DMS 273 treated with DMSO at 0.1 percent for 48 hours (cell line): ENCODE results near the gene ATG9B.
"Not testable (repeated sequence)": the region's sequence is repeated elsewhere in the genome, so short reads cannot be mapped to it uniquely, and the experiment has no call there.

ENCODE experiments used
- DNase-seq: peaks from one replicate; lab custom pipeline; 2025; lab: John Stamatoyannopoulos, UW

Gene ATG9B

DNA sequence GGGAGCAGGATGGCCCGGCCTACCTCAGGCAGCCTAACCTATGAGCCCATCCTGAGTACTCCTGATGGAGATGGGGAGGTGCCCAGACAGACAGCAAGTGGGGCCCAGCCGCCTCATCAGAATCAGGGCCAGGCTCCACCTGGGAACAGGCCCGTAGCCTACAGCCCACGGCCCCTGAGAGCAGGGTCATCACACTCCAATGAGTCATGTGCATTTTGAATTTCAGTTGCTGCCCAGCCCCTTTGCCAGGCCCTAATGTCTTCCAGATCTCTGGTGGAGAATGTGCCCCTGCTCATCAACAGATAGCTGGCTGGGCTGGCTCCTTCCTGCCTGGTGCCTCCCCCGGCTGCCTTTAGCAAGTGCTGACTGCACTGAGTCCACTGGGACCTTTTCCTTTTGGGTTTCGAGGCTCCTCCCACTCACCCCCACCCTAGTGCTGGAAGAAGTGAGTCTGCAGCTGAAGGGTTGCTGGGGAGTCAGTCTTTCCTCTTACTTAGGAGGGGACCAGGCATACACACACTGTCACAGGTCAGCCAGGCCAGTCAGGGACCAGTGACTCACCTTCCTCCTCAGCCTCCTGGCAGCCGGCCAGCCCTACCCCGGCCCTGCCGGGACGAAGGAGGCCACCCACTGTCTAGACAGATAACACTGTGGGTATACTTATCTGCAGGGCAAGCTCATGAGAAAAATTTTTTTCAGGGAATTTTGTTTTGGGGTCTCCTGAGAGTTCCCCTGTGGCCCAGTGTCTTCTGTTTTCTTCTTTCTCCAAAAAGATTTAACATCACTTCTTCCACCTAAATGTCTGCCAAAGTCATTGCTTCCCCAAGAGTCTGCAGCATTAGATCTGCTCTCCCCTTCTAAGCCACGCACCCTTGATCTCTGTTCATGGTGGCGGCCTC is 14.9 kb upstream of the ATG9B start:
- DNase-seq: peak; percentile 21

- DNase-seq: no peak
Measured at GRCh38 chr7:151035902-151036301, 11.6 kb upstream of the ATG9B start.

- DNase-seq: no peak
Measured at GRCh38 chr7:151035026-151035717, 10.9 kb upstream of the ATG9B start.

GRCh38 chr7:151034312-151035025 is 10.2 kb upstream of the ATG9B start:
- no peak for DNase-seq

DNA sequence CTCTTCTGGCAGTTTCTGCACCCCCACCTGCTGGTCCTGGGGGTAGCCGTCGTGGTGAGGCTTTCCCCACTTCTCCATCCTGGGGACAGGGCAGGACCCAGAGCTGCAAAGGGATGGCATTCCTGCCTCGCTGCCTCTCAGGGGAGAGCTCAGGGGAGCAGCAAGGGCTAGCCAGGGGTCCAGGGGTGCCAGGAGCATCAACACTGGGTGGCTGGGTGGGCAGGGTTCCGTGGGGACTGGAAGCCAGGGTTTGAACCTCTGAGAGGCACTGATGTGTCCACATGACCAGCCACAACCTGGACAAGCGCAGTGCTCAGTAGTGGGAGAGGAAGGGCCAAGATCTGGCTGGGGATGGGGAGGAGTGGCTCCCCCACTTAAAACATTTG is 9.6 kb upstream of the ATG9B start:
- DNase-seq: no peak

- DNase-seq: no peak
Measured at GRCh38 chr7:151032936-151033863, 8.9 kb upstream of the ATG9B start.

GRCh38 chr7:151031011-151031410 is 6.7 kb upstream of the ATG9B start:
- DNase-seq: no peak

DNA sequence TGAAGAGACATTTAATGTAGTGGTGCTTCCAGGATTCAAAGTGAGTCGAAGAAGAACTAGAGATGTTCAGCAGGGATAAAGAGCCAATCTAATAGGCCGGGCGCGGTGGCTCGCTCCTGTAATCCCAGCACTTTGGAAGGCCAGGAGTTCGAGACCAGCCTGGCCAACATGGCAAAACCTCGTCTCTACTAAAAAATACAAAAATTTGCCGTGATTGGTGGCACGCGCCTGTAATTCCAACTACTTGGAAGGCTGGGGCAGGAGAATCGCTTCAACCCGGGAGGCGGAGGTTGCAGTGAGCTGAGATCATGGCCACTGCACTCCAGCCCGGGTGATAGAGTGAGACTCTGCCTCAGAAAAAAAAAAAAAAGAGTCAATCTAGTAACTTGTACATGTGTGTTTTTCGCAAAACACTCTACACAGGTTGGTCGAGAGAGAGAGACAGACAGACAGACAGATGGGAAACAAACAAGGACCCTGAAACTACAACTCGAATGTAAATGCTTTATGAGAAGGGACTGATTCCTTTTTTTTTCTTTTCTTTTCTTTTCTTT is 4.7 kb upstream of the ATG9B start:
- no peak for DNase-seq

DNA sequence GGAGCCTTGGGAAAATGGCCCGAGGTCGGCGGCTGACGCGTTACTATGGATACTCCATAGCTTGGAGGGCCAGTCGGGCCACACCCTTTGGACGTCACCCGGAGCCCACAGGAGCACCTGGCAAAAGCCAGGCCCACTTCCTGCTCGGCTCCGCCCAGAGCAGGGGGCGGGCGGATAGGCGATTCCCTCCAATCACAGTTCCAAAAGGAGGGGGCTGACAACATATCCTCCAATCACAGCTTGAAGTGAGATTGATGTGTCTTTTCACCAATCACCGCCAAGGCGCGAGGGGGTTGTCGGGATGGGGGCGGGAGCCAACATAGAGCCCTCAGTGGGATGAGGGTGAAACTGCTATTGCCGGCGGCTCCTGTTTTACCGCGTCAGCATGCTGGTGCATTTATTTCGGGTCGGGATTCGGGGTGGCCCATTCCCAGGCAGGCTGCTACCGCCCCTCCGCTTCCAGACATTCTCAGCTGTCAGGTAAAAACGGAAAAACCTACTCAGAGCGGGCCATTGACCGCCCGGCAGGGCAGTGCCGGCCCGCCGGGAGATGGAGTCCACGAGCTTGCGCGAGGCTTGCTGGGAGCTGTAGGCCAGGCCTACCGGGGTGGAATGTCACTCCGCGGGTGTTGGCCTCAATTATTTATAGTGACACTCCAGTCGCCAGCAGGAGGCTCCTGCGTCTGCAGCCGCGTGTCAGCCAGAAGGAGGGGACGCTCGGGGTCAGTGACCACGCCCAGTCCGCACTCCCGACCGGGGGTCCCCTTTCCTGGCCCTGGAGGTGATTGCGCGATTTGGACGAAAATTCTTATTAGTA is 4.0 kb upstream of the ATG9B start, which contains the start of gene ABCB8:
Gene ABCB8, plus strand, starts transcription at position 320 of the 817 bp plus-strand sequence. Its CDS starts 66 bp downstream, at position 386.
- DNase-seq: peak; percentile 99

DNA sequence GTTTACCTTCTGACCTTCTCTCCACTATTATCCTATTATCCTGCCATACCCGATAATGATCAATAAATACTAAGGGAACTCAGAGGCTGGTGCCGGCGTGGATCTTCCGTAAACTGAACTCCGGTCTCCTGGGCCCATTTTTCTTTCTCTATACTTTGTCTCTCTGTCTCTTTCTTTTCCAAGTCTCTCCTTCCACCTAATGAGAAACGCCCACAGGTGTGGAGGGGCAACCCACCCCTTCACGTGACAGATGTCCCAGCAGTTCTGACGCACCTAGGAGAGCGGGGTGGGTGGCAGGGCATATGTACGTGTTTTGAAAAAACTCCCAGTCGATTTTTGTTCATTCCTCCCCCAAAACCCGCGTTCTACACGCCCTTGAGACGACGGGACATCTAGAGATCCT is 3.4 kb upstream of the ATG9B start:
- not testable (repeated sequence) for DNase-seq

- not testable (repeated sequence) for DNase-seq
Measured at GRCh38 chr7:151026771-151027727, 2.8 kb upstream of the ATG9B start.

DNA sequence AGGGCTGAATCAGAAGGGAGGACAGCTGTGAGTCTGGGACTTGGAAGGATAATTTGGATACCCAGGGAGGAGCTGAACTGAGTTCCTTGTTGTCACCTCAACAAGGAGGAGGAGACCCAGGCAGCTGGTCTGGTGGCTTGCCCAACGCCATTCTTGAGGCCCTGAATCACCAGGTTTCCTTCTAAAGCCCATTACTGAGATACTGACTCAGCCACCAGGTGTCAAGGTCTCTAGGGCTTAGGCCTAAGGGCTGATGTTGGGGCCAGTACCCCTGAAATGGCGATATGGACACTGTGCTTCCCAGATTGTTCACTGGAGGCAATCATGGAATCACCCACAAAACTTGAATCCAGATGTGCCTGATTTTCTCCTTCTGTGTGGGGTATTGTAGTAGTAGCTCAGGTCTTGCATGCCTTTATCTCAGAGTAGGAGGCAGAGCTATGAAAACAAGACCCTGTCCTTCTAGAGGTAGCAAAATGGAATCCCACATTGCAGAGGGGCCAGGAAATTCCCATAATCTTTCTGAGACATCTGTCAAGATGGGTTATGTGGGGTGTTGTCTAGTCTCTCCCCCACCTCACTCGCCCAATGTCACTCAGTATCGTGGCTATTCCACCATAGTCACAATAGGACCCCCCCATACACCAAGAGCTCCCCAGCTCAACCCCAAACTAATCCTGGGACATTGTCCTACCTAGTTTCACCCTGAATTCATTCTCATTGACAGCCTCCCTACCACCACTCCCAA is 1.8 kb upstream of the ATG9B start:
- DNase-seq: no peak

- DNase-seq: no peak
Measured at GRCh38 chr7:151023232-151023631, 1.1 kb downstream of the ATG9B start.

DNA sequence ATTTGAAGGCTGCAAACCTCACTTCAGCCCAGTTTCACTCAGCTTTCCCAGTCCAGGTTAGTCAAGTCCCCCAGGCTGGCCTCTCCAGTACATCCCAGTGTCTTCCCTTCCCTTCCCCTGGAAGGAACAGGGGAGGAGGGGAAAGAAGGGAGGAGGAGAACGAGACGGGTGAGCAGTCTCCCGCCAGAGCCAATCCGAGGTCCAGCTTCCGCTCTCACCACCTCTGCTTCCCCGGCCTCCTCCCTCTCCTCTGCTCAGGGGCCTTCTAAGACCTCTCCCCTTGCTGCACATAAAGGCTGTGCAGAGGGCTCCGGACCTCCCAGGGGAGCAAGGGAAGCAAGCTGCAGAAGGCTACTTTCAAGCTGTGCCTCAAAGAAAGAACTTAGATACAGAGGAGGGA is 4.1 kb downstream of the ATG9B start:
- DNase-seq: no peak

- DNase-seq: no peak
Measured at GRCh38 chr7:151019130-151019447, 5.2 kb downstream of the ATG9B start.

- no peak for DNase-seq
Measured at GRCh38 chr7:151018421-151019129, 5.7 kb downstream of the ATG9B start.

DNA sequence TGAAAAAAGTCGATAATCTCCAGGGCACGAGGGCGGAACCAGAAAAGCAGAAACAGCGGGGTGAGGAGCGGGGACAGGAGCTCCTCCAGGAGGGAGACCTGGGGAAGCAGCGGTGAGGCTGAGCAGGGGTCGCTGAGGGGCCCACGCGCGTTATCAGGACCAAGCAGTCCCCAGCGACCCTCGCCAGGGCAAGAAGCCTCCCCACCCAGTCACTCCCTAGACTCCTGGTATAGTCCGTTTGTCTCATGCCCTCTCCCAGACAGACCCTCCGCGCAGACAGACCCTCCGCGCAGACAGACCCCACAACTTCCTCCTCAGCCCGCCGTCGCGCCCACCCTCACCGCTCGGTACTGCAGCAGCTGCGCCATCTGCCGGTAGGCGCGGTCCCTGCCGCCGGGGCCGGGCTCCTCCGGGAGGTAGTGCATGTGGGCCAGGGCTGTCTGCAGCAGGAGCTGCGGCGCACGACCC is 6.3 kb downstream of the ATG9B start:
- DNase-seq: peak; percentile 50
